GM12864 (cell line): ENCODE data around the gene KCNMA1.

Experiments
- DNase-seq: peaks from one replicate; pipeline ENCODE4 v3.0.0-alpha.2; 2011; ENCODE audit warnings: low read depth
- H3K4me3 ChIP-seq: 2 replicates; pipeline ENCODE4 v1.5.1; 2011; ENCODE audit warnings: mild to moderate bottlenecking, low read depth, low read length, control low read depth
- TF ChIP-seq, protein P1 (sequence below): IDR thresholded peaks from 2 replicates; pipeline ENCODE4 v1.5.1; 2011; ENCODE audit warnings: low read depth, mild to moderate bottlenecking, moderate library complexity, low read length, control low read depth, inconsistent platforms; ENCODE audit errors: missing control alignments

KCNMA1 gene

DNA sequence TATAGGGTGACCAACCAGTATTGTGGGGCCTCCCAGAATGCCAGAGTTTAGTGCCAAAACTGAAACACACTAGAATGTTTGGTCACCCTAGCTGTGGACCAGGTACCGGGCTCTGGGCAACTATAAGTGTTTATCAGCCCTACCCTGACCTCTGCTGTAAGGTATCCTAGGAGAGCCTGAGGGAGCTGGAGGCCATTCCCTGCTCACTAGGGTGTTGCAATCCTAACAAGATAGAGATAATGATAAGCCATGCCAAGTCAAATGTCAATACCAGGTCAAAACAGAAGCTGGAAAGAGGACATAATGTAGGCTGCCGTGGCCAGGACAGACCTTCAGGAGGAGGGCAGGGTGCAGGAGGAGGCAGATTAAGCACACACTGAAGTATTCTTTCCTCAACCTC is 151.8 kb downstream of the KCNMA1 start:
- TF ChIP-seq, protein P1, sequence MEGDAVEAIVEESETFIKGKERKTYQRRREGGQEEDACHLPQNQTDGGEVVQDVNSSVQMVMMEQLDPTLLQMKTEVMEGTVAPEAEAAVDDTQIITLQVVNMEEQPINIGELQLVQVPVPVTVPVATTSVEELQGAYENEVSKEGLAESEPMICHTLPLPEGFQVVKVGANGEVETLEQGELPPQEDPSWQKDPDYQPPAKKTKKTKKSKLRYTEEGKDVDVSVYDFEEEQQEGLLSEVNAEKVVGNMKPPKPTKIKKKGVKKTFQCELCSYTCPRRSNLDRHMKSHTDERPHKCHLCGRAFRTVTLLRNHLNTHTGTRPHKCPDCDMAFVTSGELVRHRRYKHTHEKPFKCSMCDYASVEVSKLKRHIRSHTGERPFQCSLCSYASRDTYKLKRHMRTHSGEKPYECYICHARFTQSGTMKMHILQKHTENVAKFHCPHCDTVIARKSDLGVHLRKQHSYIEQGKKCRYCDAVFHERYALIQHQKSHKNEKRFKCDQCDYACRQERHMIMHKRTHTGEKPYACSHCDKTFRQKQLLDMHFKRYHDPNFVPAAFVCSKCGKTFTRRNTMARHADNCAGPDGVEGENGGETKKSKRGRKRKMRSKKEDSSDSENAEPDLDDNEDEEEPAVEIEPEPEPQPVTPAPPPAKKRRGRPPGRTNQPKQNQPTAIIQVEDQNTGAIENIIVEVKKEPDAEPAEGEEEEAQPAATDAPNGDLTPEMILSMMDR, result no peak
- DNase-seq, result no peak
- no peak overlapping the region for H3K4me3 ChIP-seq

DNA sequence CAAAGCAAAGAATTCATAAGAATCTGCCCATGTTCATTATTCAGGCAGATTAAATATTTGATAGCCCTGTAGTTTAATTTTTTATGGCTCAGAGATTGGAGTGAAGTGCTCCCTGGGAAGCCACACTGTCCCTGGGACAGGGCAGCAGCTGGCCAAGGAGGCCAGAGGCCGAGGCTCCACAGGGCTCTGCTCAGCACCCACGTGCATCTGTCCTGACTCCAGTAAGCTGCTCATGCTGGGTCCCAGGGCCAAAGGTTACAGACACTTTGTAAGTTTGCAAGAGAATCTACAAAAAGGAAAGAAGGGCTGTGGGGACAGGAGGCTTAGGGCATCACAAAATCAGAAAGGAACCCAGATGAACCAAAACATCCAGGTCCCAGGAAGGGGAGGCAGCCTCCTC is 155.5 kb downstream of the KCNMA1 start:
- TF ChIP-seq, protein P1, result no peak
- no peak overlapping the region for H3K4me3 ChIP-seq
- no peak for DNase-seq

DNA sequence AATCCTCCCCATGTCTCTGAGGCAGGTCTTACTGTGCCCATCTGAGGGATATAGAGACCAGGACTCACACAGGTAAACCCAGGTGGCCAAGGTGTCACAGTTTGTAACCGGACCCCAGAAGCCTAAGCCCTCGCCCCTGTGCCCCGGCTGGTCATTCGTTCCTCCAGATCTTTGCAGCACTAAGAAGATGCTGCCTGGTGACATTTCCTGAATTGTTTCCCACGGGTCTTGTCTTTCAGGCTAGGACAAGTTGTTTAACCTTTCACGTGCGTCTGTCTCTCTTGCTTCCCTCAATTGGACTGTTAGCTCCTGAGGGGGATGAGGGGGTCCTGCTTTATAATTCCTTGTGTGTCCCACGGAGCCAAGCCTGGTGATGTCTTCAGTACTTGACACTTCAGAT is 158.0 kb downstream of the KCNMA1 start:
- TF ChIP-seq, protein P1, result no peak
- DNase-seq, result no peak
- H3K4me3 ChIP-seq, result no peak overlapping the region

DNA sequence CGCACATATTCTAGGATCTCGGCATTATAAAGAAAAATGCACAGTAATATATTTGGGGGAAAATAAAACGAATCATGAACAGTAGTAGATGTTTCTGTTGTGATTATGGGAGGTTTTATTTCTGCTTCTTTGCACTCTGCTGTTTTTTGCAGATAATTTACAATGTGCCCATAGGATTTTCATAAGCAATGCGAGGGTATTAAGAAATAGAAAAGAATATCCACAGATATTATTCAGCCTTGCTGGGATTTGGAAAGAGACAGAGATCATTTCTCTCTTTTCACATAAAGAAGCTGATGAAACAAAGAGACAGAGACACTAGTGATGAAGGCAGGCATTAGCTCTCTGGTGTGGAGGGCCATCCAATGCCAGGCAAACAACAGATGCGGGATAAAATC is 158.6 kb downstream of the KCNMA1 start:
- TF ChIP-seq, protein P1, result no peak
- DNase-seq, result no peak
- no peak overlapping the region for H3K4me3 ChIP-seq

DNA sequence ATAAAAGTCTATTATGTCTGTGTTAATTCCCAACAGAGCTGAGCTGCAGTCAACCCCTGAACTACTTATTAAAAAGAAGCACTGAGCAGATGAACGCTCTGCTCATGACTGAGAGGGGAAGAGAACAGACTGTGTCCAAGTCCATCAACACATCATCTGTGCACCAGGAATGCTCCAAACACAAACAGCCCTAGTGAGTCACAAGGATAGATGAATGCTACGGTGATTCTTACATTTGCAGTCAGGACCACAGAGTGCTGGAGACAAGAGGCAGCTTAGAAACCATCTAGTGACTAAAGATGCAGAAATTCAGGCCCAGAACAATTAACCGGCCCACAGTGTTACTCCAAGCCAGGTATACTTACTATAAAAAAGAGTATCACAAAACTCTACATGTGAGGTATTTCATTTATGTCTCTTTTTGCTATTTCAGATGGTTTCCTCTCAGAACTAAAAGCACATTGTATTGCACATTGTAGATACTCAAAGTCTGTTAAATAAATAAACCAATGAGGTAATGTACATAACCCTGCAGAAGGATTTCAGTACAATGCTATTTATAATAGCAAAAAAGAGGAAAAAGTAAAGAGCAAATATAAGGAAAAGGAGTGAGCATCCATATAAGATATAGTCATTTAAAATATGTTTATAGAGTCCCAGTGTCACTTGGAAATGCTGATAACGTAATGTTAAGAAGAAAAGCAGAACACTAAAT is 159.2 kb downstream of the KCNMA1 start:
- DNase-seq, result no peak
- TF ChIP-seq, protein P1, result no peak
- H3K4me3 ChIP-seq, result no peak overlapping the region

DNA sequence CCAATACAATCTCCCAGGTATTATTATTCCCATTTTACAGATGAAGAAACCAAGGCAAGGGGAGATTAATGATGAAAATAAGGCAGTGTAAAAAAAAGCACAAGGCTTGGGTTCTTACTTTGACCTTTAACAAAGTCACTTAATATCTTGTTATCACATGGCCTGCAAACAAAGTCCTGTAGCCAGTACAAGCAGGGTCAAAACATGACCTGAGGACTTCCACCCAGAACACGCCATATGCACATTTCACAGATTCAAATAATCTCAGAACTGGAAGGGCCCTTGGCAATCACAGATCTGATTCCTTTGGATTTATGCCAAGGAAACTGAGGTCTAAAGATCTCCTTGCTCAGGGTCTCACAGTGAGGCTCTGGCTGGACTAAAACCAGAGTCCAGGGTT is 162.1 kb downstream of the KCNMA1 start:
- no peak overlapping the region for H3K4me3 ChIP-seq
- TF ChIP-seq, protein P1, result no peak
- DNase-seq, result no peak

DNA sequence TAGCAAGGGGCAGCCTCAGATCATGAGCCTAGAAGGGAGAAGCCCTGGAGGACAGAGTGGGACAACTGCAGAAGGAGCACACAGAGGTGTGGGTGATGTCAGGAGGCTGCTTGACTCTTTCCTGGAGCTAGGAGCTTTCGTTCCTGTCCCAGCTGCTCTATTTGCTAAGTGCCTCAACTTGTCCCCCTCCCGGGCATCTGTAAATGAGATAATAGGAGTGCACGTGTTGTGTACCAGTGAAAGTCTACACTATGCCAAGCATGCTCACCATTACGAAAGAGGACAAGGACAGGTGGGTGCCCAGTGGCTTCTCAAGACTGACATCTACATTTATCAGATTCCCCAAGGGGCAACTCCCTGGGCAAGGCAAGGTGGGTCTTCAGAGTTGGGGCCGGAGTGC is 162.7 kb downstream of the KCNMA1 start:
- TF ChIP-seq, protein P1, result no peak
- no peak overlapping the region for H3K4me3 ChIP-seq
- DNase-seq, result no peak
